ENCODE measurements around the gene TRAM2. TPM values are rescaled to one million over a fixed set of nuclear protein-coding genes. Genes with fewer than 3 reads are reported as not detected.
"Not testable (repeated sequence)": the region's sequence is repeated elsewhere in the genome, so short reads cannot be mapped to it uniquely, and the experiment has no call there.

The TRAM2 gene
- total RNA-seq, 1 donor from 2014 or later = 4.7 TPM

DNA sequence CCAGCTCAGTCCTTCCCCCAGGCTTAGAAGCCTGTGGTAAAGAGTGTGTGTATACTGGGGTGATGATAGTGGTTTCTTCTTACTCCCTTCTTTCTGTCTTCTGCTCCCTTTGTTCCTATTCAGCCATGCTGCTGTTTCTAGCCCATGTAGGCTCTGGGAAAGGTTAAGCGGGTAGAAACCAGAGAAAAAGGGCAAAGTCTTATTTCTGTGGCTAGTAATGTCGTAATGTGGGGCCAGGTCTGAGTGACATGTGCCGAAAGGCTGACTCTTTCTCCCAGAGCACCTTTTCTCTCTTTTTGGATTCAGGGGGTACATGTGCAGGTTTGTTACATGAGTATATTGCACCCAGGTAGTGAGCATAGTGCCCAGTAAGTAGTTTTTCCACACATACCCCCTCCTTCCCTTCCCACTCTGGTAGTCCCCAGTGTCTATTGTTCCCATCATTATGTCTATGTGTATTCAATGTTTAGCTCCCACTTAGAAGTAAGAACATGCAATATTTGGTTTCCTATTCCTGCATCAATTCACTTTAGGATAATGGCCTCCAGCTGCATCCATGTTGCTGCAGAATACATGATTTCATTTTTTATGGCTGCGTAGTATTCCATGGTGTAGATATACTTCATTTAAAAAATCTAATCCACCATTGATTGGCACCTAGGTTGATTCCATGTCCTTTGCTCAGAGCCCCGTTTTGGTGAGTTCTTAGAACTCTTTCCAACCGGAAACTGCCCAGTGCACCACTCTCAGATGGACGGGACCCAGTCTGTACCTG is 82.4 kb downstream of the TRAM2 start:
- Mint-ChIP-seq H3K4me3 (ENCODE audit: low read depth) (no peak overlapping the region), H3K4me1 (ENCODE audit: low read depth) (peaks cover 7% of the 10 kb centered on the region), H3K9me3 (no peaks in the 10 kb centered on the region), H3K36me3 (ENCODE audit: low read depth) (no peaks in the 10 kb centered on the region), H3K27me3 (ENCODE audit: low read depth) (no peaks in the 10 kb centered on the region), H3K27ac (no peak overlapping the region)
- no peak for DNase-seq (ENCODE audit: low spot score)
- intact Hi-C loops (cut with micrococcal nuclease) = no loop called here

DNA sequence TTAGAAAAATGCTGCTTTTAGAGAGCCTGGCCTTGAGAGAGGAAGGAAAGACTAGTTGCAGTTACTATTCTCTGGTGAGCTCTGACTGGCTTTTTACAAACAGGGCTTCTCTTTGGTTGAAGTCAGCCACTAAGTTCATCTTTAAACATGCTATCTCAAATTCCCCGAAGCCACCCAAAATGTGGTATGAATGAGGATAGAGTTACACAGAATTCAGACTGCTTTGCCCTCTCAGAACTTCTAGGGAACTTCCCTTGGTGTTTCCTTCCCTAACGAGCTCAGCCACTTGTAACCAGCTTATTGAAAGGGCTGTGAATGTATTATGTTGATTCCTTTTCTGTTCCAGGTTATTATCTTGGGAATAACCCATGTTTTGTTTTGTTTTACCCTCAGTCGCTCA is 83.2 kb downstream of the TRAM2 start:
- no peak overlapping the region for H3K4me3 Mint-ChIP-seq (ENCODE audit: low read depth)
- DNase-seq (ENCODE audit: low spot score) = no peak
- intact Hi-C loops (cut with micrococcal nuclease) = loop anchor here (1.0 kb wide), 1 partner anchor 44 kb away; no protein-coding TSS in a partner anchor
- H3K36me3 Mint-ChIP-seq (ENCODE audit: low read depth) = no peaks in the 10 kb centered on the region
- peak overlapping the region; percentile 25 for H3K27ac Mint-ChIP-seq
- H3K9me3 Mint-ChIP-seq = no peaks in the 10 kb centered on the region
- H3K27me3 Mint-ChIP-seq (ENCODE audit: low read depth) = peaks cover 4% of the 10 kb centered on the region
- peaks cover 7% of the 10 kb centered on the region for H3K4me1 Mint-ChIP-seq (ENCODE audit: low read depth)

DNA sequence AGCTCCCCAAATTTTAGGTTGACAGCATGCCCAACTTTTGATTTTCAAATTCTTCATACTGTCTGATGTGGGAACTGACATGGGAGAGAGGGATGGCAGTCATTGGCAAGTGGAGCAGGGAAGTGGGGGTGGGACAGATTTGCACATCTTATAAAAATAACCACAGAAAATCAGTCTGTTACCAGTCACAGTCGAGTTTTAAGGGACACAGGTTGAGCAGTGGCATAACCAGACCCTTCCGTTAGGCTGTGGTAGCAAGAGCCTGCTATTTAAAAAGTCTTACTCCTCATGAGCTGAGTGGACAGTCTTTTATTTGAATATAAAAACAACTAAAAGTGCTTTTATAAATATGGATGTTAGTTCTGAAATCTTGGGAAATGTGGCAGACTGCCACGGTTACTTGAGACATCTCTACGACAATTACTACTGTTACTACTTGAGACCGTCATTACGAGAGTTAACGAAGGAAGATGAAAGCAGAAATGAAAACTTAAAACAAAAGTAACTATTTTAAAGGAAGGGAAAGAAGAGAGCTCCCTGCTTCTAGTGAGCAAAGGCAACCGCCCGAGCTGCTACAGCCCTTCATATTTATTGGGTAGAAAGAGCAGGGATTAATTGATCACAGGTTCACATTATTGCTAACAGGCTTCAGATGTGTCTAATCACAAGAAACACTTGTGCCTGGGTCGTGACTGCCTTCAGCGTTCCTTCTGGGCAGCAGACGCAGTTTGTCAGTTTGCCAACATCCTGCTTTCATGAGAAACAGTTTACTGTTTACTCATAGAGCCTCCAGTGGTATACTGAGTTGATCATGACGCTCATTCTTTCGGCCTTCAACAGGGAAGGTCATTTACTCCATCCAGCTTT is 85.4 kb downstream of the TRAM2 start:
- Mint-ChIP-seq H3K9me3 (no peaks in the 10 kb centered on the region), H3K27ac (no peak overlapping the region), H3K27me3 (ENCODE audit: low read depth) (peaks cover 14% of the 10 kb centered on the region), H3K4me1 (ENCODE audit: low read depth) (peaks cover 4% of the 10 kb centered on the region), H3K4me3 (ENCODE audit: low read depth) (no peak overlapping the region), H3K36me3 (ENCODE audit: low read depth) (no peaks in the 10 kb centered on the region)
- no peak for DNase-seq (ENCODE audit: low spot score)
- intact Hi-C loops (cut with micrococcal nuclease) = no loop called here

DNA sequence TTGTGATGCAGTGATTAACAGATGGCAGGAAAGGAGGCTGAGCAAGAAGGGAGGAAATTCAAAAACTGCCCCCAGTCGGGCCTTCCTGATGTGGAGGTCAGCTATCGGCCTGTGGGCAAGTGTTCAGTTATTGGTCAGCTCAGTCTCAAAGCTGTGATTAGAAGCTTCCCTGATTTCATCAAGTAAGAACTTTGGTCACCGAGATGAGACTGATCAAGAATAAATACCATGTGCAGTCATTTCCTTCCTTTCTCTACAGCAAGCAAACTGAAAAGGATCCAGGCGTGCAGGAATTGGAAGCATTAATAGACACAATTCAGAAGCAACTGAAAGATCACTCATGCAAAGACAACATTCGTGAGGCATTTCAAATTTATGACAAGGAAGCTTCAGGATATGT is 87.0 kb downstream of the TRAM2 start:
- Mint-ChIP-seq H3K9me3 (no peaks in the 10 kb centered on the region), H3K27ac (no peak overlapping the region), H3K4me3 (ENCODE audit: low read depth) (no peak overlapping the region), H3K4me1 (ENCODE audit: low read depth) (peaks cover 4% of the 10 kb centered on the region), H3K27me3 (ENCODE audit: low read depth) (peaks cover 14% of the 10 kb centered on the region), H3K36me3 (ENCODE audit: low read depth) (no peaks in the 10 kb centered on the region)
- intact Hi-C loops (cut with micrococcal nuclease) = no loop called here
- no peak for DNase-seq (ENCODE audit: low spot score)

DNA sequence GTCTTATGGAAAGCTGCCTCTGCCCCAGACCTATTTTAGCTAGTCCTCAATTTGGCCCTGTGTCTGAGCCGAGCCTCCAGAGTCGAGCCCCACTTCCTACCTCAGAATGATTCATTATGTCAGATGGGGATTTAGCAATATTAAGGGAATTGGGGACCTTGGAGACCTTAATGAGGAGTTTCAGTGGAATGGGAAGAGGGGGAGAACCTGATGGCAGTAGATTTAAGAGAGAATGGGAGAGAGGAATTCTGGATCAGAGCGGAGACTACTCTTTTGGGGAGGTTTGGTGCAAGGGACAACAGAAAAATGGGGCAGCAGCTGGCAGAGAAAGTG is 93.2 kb downstream of the TRAM2 start:
- no peaks in the 10 kb centered on the region for H3K9me3 Mint-ChIP-seq
- intact Hi-C loops (cut with micrococcal nuclease) = no loop called here
- DNase-seq (ENCODE audit: low spot score) = no peak
- no peaks in the 10 kb centered on the region for H3K36me3 Mint-ChIP-seq (ENCODE audit: low read depth)
- H3K27me3 Mint-ChIP-seq (ENCODE audit: low read depth) = peaks cover 11% of the 10 kb centered on the region
- H3K27ac Mint-ChIP-seq = no peak overlapping the region
- H3K4me1 Mint-ChIP-seq (ENCODE audit: low read depth) = no peaks in the 10 kb centered on the region
- H3K4me3 Mint-ChIP-seq (ENCODE audit: low read depth) = no peak overlapping the region

DNA sequence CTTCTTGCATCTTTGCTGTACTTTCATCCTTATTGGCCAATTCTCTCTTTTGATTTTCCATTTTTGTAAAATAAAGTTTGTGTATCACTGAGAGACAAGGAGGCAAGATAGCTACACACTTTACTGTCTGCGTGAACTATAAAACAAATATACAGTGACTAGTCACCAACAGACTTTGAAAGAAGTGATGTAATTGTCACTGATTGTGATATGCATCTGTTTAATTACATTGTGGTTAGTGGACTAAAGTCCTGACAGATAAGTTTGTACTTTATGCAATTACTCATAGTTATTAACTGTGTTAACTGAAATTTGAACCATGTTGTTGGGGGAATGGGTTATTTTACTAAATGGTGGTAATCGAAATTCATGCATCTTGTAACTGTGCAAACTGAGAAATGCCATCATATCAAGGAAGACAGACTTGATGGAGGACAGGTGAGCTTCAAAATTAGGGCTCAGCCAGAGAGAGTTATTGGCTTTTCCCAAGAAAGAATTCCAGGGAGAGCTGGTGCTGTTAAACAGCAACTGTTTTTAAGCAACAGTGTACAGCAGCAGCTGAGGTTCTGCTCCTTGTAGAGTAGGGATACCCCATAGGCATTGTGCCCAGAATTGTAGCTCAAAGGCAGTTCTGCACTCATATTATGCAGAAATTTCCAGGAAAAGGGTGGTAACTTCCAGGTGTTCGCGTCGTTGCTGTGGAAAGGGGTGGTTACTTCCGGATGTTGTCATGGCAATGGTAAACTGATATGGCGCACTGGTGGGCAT is 93.8 kb downstream of the TRAM2 start:
- Mint-ChIP-seq H3K27me3 (ENCODE audit: low read depth) (peaks cover 11% of the 10 kb centered on the region), H3K4me1 (ENCODE audit: low read depth) (no peaks in the 10 kb centered on the region), H3K27ac (no peak overlapping the region), H3K4me3 (ENCODE audit: low read depth) (no peak overlapping the region), H3K9me3 (no peaks in the 10 kb centered on the region), H3K36me3 (ENCODE audit: low read depth) (no peaks in the 10 kb centered on the region)
- intact Hi-C loops (cut with micrococcal nuclease) = no loop called here
- no peak for DNase-seq (ENCODE audit: low spot score)

DNA sequence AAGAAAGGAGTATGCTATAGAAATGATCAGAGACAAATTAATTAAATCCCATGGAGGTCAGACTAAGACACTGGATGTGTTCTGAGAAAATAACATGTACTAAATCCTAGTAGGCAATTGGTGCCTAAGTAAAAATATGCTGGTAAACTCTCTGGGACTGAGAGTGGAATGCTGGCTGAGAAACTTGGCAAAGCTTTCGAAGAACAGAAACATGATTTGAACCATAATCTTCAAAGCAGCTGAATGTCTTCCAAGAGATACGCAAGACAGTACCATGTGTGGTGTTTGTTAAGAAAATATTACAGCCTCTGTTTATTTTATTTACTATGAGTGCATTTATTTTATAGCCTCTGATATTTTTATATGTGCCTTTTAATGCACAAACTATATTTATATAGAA is 101.6 kb downstream of the TRAM2 start:
- intact Hi-C loops (cut with micrococcal nuclease) = no loop called here
- Mint-ChIP-seq H3K9me3 (no peaks in the 10 kb centered on the region), H3K4me3 (ENCODE audit: low read depth) (no peak overlapping the region), H3K27ac (no peak overlapping the region), H3K4me1 (ENCODE audit: low read depth) (no peaks in the 10 kb centered on the region), H3K36me3 (ENCODE audit: low read depth) (no peaks in the 10 kb centered on the region), H3K27me3 (ENCODE audit: low read depth) (peaks cover 17% of the 10 kb centered on the region)
- DNase-seq (ENCODE audit: low spot score) = no peak

DNA sequence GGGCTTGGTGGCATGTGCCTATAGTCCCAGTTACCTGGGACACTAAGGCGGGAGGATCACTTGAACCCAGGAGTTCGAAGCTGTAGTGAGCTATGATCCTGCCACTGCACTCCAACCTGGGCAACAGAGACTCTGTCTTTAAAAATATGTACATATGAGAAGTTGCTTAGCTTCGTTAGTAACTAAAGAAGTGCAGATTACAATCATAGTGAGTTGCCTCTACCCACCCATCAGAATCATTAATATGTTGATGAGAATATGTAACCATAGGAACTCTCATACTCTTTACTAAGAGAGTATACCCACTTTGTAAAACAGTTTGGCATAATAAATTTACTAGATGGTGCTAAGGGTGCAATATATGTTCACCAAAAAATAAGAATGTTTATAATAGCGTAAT is 102.7 kb downstream of the TRAM2 start:
- H3K27ac Mint-ChIP-seq = no peak overlapping the region
- intact Hi-C loops (cut with micrococcal nuclease) = no loop called here

DNA sequence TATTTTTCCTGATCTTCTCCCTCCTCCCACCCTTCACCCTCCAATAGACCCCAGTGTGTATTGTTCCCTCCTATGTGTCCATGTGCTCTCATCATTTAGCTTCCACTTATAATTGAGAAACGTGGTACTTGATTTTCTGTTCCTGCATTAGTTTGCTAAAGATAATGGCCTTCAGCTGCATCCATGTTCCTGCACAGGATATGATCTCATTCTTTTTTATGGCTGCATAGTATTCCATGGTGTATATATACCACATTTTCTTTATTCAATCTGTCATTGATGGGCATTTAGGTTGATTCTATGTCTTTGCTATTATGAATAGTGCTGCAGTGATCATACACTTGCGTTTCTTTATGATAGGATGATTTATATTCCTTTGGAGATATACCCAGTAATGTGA is 115.7 kb downstream of the TRAM2 start:
- H3K27ac Mint-ChIP-seq; H3K36me3 Mint-ChIP-seq (ENCODE audit: low read depth); intact Hi-C loops (cut with micrococcal nuclease); DNase-seq (ENCODE audit: low spot score); H3K9me3 Mint-ChIP-seq; H3K4me1 Mint-ChIP-seq (ENCODE audit: low read depth); H3K4me3 Mint-ChIP-seq (ENCODE audit: low read depth): not testable (repeated sequence)
- peaks cover 11% of the 10 kb centered on the region for H3K27me3 Mint-ChIP-seq (ENCODE audit: low read depth)

More for the DNA sequence above, 102.7 kb downstream of the TRAM2 start:
- no peak for DNase-seq (ENCODE audit: low spot score)
- no peaks in the 10 kb centered on the region for H3K9me3 Mint-ChIP-seq
- H3K36me3 Mint-ChIP-seq (ENCODE audit: low read depth) = no peaks in the 10 kb centered on the region
- no peak overlapping the region for H3K4me3 Mint-ChIP-seq (ENCODE audit: low read depth)
- peaks cover 20% of the 10 kb centered on the region for H3K27me3 Mint-ChIP-seq (ENCODE audit: low read depth)
- H3K4me1 Mint-ChIP-seq (ENCODE audit: low read depth) = no peaks in the 10 kb centered on the region

DNA sequence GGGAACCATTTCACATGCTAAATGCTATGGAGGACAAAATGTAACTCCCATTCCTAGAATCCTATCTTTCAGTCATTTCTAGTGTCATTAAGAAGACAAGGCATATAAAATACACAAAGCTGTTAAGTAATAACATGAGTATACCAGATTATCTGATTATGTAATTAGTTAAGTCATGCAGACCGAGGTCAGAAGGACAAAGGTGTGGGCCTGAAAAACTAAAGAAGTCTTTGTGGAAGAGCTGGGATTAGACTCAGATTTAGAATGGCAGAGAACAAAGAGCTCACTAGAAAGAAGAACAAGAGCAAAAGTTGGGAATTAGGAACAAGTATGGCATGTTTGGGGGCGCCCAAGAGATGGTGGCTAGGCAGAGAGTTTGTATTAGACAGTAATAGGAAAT is 119.8 kb downstream of the TRAM2 start:
- DNase-seq (ENCODE audit: low spot score) = no peak
- Mint-ChIP-seq H3K36me3 (ENCODE audit: low read depth) (no peaks in the 10 kb centered on the region), H3K4me3 (ENCODE audit: low read depth) (no peak overlapping the region), H3K27ac (no peak overlapping the region), H3K9me3 (peaks cover 3% of the 10 kb centered on the region), H3K4me1 (ENCODE audit: low read depth) (no peaks in the 10 kb centered on the region), H3K27me3 (ENCODE audit: low read depth) (peaks cover 9% of the 10 kb centered on the region)
- intact Hi-C loops (cut with micrococcal nuclease) = no loop called here

DNA sequence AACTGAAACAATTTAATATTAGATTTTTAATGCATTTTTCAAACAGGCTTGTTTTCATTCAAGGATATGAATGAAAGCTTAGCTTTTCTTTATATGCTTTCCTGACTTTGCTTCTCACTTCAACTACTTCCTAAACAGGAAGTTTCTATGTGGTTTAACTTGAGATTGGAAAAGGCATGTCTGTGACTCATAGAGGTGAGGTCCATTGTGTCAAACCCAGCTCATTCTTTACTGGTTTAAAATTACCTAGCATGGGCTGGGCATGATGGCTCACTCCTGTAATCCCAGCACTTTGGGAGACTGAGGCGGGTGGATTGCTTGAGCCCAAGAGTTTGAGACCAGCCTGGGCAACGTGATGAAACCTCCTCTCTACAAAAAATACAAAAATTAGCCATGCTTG is 122.3 kb downstream of the TRAM2 start:
- Mint-ChIP-seq H3K4me1 (ENCODE audit: low read depth) (no peaks in the 10 kb centered on the region), H3K4me3 (ENCODE audit: low read depth) (no peak overlapping the region), H3K27me3 (ENCODE audit: low read depth) (peaks cover 7% of the 10 kb centered on the region), H3K36me3 (ENCODE audit: low read depth) (peaks cover 13% of the 10 kb centered on the region), H3K9me3 (peaks cover 21% of the 10 kb centered on the region), H3K27ac (no peak overlapping the region)
- intact Hi-C loops (cut with micrococcal nuclease) = no loop called here
- no peak for DNase-seq (ENCODE audit: low spot score)

All from activated T-helper 2 cell treated with anti-CD3 and anti-CD28 coated beads, Interferon-gamma antibody, Interleukin-2, Interleukin-4, amounts not matched to agents 10 μg/mL and 5 μg/mL and 100 μg/mL, durations not matched to agents 14 hours and 24 hours and 36 hours (primary cell).